Measurements from ENCODE around the gene SRP14. TPM values are rescaled to one million over a fixed set of nuclear protein-coding genes. Genes with fewer than 3 reads are reported as not detected.

Gene SRP14
- total RNA-seq, 1 experiment from 2014 or later, result 166 TPM

DNA sequence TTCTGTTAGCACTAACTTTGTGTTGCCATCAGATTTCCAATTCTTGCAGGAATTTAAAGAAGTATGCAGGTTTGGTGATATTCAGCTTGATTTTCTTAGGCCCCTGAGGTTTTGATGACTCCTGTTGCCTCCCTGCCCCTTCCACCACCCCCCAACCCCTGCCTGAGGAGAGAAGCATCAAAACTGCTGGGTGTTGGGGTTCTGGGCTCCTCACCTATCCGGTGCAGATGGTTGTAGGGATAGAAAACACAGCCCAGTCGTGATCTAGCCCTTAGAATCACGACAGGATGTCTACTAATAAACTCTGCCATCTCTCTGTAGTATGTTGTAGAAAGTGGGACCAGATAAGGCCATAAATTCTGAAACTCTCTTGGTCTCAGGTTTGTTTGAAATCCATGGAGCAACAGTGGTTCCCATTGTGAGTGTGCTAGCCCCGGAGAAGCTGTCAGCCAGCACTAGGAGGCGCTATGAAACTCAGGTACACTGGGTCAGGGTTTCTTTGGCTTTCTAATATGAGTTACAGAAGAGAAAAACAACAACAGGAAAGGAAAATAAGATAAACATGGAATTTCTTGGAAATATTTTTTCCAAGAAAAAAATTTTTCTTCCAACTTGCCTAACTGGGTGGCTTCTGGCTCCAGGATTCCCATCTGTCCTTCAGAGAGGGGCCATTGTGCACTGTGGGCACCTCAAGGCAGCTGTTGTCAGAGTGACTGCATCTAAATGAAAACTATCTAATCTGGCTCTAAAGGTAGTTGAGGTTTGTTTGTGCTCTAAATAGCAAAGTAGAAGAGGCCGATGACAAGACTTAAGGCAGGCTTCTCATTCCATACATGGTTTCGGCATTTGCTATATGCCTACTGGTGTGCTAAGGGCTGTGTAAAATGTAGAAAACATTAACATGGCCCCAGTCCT lies 8.7 kb downstream of the SRP14 start:
- no peak for DNase-seq (ENCODE audit: low read depth, low spot score)
- Histone ChIP-seq H3K27ac (ENCODE audit: low read length) (no peak overlapping the region), H3K4me3 (ENCODE audit: low read depth in 2 of 2, low read length in 2 of 2) (no peak overlapping the region), H3K27me3 (ENCODE audit: control insufficient read depth, insufficient read depth, low read length) (no peaks in the 10 kb centered on the region), H3K36me3 (ENCODE audit: control insufficient read depth, insufficient read depth, low read length) (peaks cover 36% of the 10 kb centered on the region), H3K4me1 (ENCODE audit: control insufficient read depth, insufficient read depth, low read length) (no peaks in the 10 kb centered on the region), H3K9me3 (ENCODE audit: control insufficient read depth, insufficient read depth, low read depth, low read length) (no peaks in the 10 kb centered on the region)
- BruUV-seq (replicated peaks), result no TSS peak
- ChIA-PET POLR2A (no interaction called here), CTCF (interaction anchor here (0.6 kb wide), 1 partner anchor 160 kb away, joined by 4 read pairs; no protein-coding TSS in a partner anchor)
- in situ Hi-C loops (cut with HindIII; ENCODE audit: low pct_unique_long_range_greater_than_20kb, low sequenced_read_pairs) (no loop called here), intact Hi-C loops (cut with micrococcal nuclease; ENCODE audit: unreplicated experiment) (loop anchor here (10.0 kb wide), 1 partner anchor 245 kb away; the partner anchor contains the start of gene FSIP1)
- TF ChIP-seq, protein P1, sequence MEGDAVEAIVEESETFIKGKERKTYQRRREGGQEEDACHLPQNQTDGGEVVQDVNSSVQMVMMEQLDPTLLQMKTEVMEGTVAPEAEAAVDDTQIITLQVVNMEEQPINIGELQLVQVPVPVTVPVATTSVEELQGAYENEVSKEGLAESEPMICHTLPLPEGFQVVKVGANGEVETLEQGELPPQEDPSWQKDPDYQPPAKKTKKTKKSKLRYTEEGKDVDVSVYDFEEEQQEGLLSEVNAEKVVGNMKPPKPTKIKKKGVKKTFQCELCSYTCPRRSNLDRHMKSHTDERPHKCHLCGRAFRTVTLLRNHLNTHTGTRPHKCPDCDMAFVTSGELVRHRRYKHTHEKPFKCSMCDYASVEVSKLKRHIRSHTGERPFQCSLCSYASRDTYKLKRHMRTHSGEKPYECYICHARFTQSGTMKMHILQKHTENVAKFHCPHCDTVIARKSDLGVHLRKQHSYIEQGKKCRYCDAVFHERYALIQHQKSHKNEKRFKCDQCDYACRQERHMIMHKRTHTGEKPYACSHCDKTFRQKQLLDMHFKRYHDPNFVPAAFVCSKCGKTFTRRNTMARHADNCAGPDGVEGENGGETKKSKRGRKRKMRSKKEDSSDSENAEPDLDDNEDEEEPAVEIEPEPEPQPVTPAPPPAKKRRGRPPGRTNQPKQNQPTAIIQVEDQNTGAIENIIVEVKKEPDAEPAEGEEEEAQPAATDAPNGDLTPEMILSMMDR (IDR thresholded peaks at IDR 0.05), result peak; percentile 84
- TF ChIP-seq POLR2AphosphoS5 (IDR thresholded peaks at IDR 0.05; ENCODE audit: low read depth, low read length) (no peak), TCF7L2 (IDR thresholded peaks at IDR 0.05; ENCODE audit: low read depth, low read length) (no peak)
- TF ChIP-seq, protein P2, sequence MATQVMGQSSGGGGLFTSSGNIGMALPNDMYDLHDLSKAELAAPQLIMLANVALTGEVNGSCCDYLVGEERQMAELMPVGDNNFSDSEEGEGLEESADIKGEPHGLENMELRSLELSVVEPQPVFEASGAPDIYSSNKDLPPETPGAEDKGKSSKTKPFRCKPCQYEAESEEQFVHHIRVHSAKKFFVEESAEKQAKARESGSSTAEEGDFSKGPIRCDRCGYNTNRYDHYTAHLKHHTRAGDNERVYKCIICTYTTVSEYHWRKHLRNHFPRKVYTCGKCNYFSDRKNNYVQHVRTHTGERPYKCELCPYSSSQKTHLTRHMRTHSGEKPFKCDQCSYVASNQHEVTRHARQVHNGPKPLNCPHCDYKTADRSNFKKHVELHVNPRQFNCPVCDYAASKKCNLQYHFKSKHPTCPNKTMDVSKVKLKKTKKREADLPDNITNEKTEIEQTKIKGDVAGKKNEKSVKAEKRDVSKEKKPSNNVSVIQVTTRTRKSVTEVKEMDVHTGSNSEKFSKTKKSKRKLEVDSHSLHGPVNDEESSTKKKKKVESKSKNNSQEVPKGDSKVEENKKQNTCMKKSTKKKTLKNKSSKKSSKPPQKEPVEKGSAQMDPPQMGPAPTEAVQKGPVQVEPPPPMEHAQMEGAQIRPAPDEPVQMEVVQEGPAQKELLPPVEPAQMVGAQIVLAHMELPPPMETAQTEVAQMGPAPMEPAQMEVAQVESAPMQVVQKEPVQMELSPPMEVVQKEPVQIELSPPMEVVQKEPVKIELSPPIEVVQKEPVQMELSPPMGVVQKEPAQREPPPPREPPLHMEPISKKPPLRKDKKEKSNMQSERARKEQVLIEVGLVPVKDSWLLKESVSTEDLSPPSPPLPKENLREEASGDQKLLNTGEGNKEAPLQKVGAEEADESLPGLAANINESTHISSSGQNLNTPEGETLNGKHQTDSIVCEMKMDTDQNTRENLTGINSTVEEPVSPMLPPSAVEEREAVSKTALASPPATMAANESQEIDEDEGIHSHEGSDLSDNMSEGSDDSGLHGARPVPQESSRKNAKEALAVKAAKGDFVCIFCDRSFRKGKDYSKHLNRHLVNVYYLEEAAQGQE (IDR thresholded peaks at IDR 0.05; ENCODE audit: insufficient read depth in 1 of 2, low read depth in 2 of 2, low read length in 1 of 2), result no peak
- ATAC-seq, result peak; percentile 86

DNA sequence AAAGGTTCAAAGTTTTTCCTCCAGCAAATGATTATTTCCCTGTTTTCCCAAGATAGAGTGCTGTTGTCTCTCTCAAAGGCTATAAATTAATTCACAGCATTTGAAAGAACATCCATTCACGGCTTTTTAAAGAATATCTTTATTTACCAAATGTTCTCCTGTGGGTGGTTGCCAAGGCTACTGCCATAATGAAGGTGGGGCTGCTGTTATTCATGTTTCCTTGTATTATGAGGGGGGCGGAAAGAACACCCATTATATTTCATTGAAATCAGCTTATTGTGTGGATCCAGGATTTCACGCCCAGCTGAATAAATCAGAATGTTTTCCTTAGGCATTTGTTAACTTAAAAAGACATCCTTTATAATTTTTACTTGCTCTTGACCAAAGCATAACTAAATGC lies 10.1 kb downstream of the SRP14 start:
- CTCF ChIA-PET, result no interaction called here
- in situ Hi-C loops (cut with HindIII; ENCODE audit: low pct_unique_long_range_greater_than_20kb, low sequenced_read_pairs), result no loop called here
- Histone ChIP-seq H3K4me3 (ENCODE audit: low read depth in 2 of 2, low read length in 2 of 2) (no peak overlapping the region), H3K27me3 (ENCODE audit: control insufficient read depth, insufficient read depth, low read length) (no peaks in the 10 kb centered on the region), H3K36me3 (ENCODE audit: control insufficient read depth, insufficient read depth, low read length) (peaks cover 31% of the 10 kb centered on the region), H3K27ac (ENCODE audit: low read length) (no peak overlapping the region), H3K9me3 (ENCODE audit: control insufficient read depth, insufficient read depth, low read depth, low read length) (no peaks in the 10 kb centered on the region), H3K4me1 (ENCODE audit: control insufficient read depth, insufficient read depth, low read length) (no peaks in the 10 kb centered on the region)
- no TSS peak for BruUV-seq (replicated peaks)
- intact Hi-C loops (cut with micrococcal nuclease; ENCODE audit: unreplicated experiment), result no loop called here
- no peak for DNase-seq (ENCODE audit: low read depth, low spot score)
- no peak for ATAC-seq
- no peak for TF ChIP-seq SIN3A (IDR thresholded peaks at IDR 0.05; ENCODE audit: borderline replicate concordance, insufficient read depth, low read depth, low read length)
- no peak for TF ChIP-seq POLR2AphosphoS5 (IDR thresholded peaks at IDR 0.05; ENCODE audit: low read depth, low read length)
- TF ChIP-seq, protein P1 (IDR thresholded peaks at IDR 0.05), result no peak
- TF ChIP-seq, protein P2 (IDR thresholded peaks at IDR 0.05; ENCODE audit: insufficient read depth in 1 of 2, low read depth in 2 of 2, low read length in 1 of 2), result no peak
- TF ChIP-seq TCF7L2 (IDR thresholded peaks at IDR 0.05; ENCODE audit: low read depth, low read length), result no peak
- POLR2A ChIA-PET, result no interaction called here

Data from Panc1 (cell line).